HL-60 (cell line): ENCODE measurements around the gene ZBTB40.

ENCODE experiments used
- DNase-seq, 2 experiments: peaks; one replicate each; pipeline ENCODE4 v3.0.0-alpha.2; 2010 to 2020; ENCODE audit warnings: low read depth in 1 of 2, low spot score in 1 of 2
- H3K27ac ChIP-seq: fragments of 250-450 bp; sonication (Bioruptor Pico); replicated peaks from 2 replicates; pipeline ENCODE4 v1.5.1; 2020; ENCODE audit warnings: mild to moderate bottlenecking, moderate library complexity
- H3K27me3 ChIP-seq: fragments of 250-450 bp; sonication (Bioruptor Pico); 2 replicates; pipeline ENCODE4 v1.5.1; 2021; ENCODE audit warnings: mild to moderate bottlenecking, moderate library complexity; ENCODE audit not compliant: insufficient read depth, poor library complexity, severe bottlenecking
- H3K4me3 ChIP-seq: replicated peaks from 2 replicates; pipeline ENCODE4 v1.5.1; 2011; ENCODE audit warnings: mild to moderate bottlenecking, control low read depth, low read length; ENCODE audit not compliant: insufficient read depth
- GABPA ChIP-seq: IDR thresholded peaks from 2 replicates; pipeline ENCODE4 v1.6.1; 2012; ENCODE audit warnings: low read depth
- POLR2AphosphoS5 ChIP-seq: IDR thresholded peaks from 2 replicates; pipeline ENCODE4 v1.6.1; 2012; ENCODE audit warnings: low read depth
- REST ChIP-seq: IDR thresholded peaks from 2 replicates; pipeline ENCODE4 v1.6.1; 2012; ENCODE audit warnings: low read depth; ENCODE audit not compliant: insufficient replicate concordance
- SPI1 ChIP-seq: IDR thresholded peaks from 2 replicates; pipeline ENCODE4 v1.6.1; 2012; ENCODE audit warnings: low read depth, mild to moderate bottlenecking, borderline replicate concordance
- TF ChIP-seq, protein P1 (sequence below): IDR thresholded peaks from one replicate; pipeline ENCODE4 v1.5.1; 2011; ENCODE audit warnings: low read length, control low read depth, inconsistent platforms; ENCODE audit not compliant: insufficient read depth

Gene ZBTB40

DNA sequence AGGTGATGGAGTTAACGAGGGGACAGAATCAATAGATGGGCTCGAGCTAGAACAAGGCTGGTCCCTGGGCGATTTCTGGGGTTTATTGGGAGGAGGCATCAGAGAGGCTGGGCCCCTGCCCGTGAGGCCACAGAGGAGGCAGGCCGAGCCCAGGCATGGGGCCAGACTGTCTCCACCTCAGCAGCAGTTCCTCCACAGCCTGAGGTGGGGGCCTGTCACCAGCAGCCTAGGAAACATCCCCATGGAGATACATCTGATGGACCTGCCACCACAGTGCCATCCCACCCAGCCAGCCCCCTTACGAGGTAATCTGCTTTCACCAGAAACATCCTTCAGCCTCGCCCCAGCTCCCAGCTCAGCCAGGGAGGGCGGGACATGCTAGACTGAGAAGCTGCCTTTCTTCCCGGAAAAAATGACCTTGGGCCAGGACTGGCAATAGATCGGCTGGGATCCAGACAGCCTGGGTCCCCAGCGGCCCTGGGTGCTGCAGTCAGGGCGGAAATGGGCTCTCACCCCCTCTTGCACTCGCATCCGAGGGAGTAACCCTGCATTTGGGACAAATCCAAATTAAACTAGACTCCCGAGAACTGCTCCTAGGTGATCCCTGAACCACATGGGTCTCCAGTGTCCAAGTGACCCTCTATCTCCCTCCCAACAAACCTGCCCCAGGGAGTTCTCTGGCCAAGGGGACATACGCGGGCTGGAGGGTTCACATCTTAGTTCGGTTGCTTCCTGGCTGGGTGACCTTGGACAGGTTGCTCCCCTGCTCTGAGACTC is 101.6 kb downstream of the ZBTB40 start:
- TF ChIP-seq POLR2AphosphoS5 (no peak), GABPA (no peak), SPI1 (no peak), REST (no peak)
- TF ChIP-seq, protein P1, sequence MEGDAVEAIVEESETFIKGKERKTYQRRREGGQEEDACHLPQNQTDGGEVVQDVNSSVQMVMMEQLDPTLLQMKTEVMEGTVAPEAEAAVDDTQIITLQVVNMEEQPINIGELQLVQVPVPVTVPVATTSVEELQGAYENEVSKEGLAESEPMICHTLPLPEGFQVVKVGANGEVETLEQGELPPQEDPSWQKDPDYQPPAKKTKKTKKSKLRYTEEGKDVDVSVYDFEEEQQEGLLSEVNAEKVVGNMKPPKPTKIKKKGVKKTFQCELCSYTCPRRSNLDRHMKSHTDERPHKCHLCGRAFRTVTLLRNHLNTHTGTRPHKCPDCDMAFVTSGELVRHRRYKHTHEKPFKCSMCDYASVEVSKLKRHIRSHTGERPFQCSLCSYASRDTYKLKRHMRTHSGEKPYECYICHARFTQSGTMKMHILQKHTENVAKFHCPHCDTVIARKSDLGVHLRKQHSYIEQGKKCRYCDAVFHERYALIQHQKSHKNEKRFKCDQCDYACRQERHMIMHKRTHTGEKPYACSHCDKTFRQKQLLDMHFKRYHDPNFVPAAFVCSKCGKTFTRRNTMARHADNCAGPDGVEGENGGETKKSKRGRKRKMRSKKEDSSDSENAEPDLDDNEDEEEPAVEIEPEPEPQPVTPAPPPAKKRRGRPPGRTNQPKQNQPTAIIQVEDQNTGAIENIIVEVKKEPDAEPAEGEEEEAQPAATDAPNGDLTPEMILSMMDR: no peak
- Histone ChIP-seq H3K27ac (no peak overlapping the region), H3K4me3 (no peak overlapping the region), H3K27me3 (peaks cover 34% of the 10 kb centered on the region)
- no peak for DNase-seq

DNA sequence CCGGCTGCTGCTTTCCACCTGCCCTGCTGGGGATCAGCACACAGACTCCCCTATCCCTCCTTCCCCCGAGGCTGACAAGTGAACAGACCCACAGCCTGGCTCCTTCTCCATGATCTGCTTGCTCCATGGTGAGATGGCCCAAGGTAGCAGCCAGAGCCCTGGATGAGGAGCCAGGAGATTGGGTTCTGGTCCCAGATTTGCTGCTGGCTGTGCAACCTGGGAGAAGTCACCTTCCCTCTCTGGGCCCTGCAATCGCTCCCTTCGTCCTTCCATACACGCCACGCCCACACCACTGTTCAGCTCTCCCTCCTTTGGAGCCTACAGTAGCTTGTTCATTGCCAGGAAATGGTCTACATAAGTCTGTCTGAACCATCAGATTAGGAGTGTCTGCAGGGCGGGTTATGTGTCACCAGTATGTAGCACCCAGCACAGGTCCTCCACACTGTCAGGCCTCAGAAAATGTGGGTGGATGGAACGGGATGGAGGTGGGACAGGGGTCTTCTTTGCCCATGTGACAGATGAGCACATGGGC is 102.4 kb downstream of the ZBTB40 start:
- no peak for TF ChIP-seq REST
- no peak for TF ChIP-seq SPI1
- TF ChIP-seq, protein P1: no peak
- TF ChIP-seq POLR2AphosphoS5: no peak
- TF ChIP-seq GABPA: no peak
- Histone ChIP-seq H3K27me3 (peaks cover 34% of the 10 kb centered on the region), H3K4me3 (no peak overlapping the region), H3K27ac (no peak overlapping the region)
- DNase-seq: no peak

DNA sequence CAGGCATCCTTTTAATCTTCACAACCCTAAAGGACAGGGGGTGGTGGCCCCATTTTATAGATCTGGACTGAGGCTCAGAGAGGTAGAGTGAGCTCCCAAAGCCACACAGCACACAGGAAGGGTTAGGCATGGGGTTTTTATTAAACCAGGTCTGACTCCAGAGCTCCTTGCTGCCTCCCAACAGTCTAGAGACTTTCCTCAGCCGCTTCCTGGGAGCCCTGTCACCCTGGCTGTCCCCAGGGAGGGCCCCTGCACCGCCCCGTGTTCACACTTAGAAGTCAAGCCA is 103.7 kb downstream of the ZBTB40 start:
- peaks cover 33% of the 10 kb centered on the region for H3K27me3 ChIP-seq
- no peak overlapping the region for H3K27ac ChIP-seq
- no peak overlapping the region for H3K4me3 ChIP-seq
- no peak for DNase-seq
- TF ChIP-seq, protein P1: no peak
- TF ChIP-seq REST: no peak
